GM12872 (cell line): Measurements from ENCODE around the gene STRN3.

Experiments
- CTCF ChIP-seq: IDR thresholded peaks from 3 replicates; pipeline ENCODE4 v1.5.1; 2011; ENCODE audit warnings: low read depth, mild to moderate bottlenecking, low read length, moderate library complexity; ENCODE audit not compliant: insufficient read depth

Gene STRN3

GRCh38 chr14:31020834-31021575 is 5.2 kb downstream of the STRN3 start:
- no peak for TF ChIP-seq CTCF

GRCh38 chr14:31018057-31018645 is 8.0 kb downstream of the STRN3 start:
- no peak for TF ChIP-seq CTCF

- no peak for TF ChIP-seq CTCF
These were observed 12.3 kb downstream of the STRN3 start for GRCh38 chr14:31013841-31014240.

GRCh38 chr14:31010935-31011334 is 15.2 kb downstream of the STRN3 start:
- no peak for TF ChIP-seq CTCF

- TF ChIP-seq CTCF, result no peak
These were observed 16.2 kb downstream of the STRN3 start for GRCh38 chr14:31009836-31010574.

- no peak for TF ChIP-seq CTCF
These were observed 19.5 kb downstream of the STRN3 start for GRCh38 chr14:31006703-31007102.

GRCh38 chr14:31003284-31003683 is 22.9 kb downstream of the STRN3 start:
- no peak for TF ChIP-seq CTCF
